Stimulated activated CD8-positive, alpha-beta memory T cell treated with anti-CD3 and anti-CD28 coated beads, Interleukin-4, amount 100 ng/mL, for 4 hours (primary cell): ENCODE results near the gene TPCN1.

ENCODE experiments used
- DNase-seq, 2 donors: peaks; one replicate each; pipeline ENCODE4 v3.0.0-alpha.2; 2020; ENCODE audit warnings: low read depth in 2 of 2, low spot score in 1 of 2

The TPCN1 gene

GRCh38 chr12:113221181-113221996 is at the start of gene TPCN1:
TSS of gene TPCN1 (plus strand) at chr12:113221464. CDS start at chr12:113226853, 5,389 bp downstream.
- peak; percentile 97 to 98 for DNase-seq

- no peak for DNase-seq
These were observed 49.7 kb upstream of the TPCN1 start for GRCh38 chr12:113171543-113171942.

DNA sequence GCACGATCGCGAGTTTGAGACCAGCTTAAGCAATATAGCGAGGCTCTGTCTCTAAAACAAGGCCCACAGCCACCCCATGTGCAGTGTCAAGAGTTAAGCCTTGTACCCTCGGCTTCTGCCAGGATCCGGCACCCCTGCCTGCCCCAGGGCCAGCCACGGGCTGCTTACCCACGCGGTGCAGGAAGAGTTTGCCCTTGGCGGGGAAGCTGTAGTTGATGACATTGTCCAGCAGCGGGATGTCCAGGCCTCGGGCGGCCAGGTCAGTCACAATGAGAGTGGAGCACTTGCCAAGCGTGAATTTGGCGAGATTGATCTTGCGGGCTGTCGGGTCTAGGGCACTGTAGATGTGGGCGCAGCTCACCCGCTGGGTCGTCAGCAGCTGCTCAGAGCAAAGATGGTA is 49.1 kb upstream of the TPCN1 start:
- no peak for DNase-seq

GRCh38 chr12:113173081-113173698 is 48.1 kb upstream of the TPCN1 start:
- DNase-seq: no peak

DNA sequence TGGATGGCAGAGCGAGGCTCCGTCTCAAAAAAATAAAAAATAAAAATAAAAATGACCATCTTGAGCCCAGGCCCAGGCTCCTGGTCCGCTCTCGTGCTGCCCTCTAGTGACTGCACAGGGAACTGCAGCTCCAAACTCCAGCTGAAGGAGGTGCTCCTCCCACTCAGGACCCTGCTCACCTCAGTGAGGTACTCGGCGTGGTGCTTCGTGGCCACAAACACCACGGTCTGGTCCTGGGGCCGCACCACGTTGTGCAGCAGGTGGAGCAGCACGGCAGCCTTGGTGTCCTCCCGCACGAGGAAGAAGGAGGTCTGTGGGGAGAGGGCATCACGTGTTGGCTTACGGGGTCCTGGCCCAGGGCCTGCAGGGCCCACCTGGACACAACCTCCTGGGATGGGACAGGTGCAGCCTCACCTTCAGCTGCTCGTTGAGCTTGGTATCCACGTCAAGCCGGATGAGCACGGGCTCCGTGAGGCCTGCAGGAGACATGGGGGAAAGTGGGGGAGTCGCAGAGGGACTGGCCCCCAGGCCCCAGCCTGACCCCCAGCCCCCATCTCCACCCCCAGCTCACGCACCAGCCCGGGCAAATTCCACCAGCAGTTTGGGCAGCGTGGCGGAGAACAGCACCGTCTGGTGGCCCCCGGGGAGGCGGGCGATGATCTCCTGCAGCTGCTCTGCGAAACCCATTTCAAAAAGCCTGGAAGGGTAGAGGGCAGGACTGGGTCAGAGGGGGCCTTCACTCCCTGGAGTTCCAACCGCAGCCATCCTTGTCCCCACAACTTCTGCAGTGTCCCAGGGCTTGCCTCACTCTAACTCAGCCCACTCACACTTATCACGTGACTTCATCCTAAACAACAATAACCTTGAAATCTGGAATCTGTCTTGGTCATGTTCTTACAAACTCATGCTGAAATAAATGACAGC is 46.5 kb upstream of the TPCN1 start:
- DNase-seq: peak; percentile 53 to 73

GRCh38 chr12:113179023-113179422 is 42.2 kb upstream of the TPCN1 start:
- DNase-seq: no peak

- no peak for DNase-seq
These were observed 40.9 kb upstream of the TPCN1 start for GRCh38 chr12:113180333-113180732.

- DNase-seq: no peak
These were observed 39.3 kb upstream of the TPCN1 start for GRCh38 chr12:113181975-113182374.

DNA sequence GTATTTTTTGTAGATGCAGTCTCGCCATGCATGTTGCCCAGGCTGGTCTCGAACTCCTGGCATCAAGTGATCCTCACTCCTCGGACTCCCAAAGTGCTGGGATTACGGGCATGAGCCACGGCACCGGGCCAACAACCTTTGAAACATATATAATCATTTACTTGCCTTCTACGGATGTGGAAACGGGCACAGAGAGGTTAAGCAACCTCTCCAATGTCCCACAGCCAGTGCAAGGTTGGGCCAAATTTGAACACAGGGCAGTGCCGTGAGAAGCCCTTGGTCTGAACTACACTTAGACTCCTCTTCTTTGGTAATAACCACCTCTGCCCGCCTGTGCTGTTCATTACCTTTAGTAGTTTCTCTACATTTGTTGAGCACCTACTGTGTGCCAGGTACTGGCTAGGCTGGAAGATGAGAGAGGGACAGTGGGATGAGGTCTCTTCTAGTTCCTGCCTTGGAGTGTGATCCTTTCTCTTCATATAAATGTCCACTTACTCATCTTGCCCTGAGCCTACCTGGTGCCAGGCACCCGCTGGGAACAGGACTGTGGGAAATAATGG is 38.2 kb upstream of the TPCN1 start:
- DNase-seq: no peak

GRCh38 chr12:113184098-113184899 is 37.0 kb upstream of the TPCN1 start:
- peak; percentile 37 to 46 for DNase-seq

DNA sequence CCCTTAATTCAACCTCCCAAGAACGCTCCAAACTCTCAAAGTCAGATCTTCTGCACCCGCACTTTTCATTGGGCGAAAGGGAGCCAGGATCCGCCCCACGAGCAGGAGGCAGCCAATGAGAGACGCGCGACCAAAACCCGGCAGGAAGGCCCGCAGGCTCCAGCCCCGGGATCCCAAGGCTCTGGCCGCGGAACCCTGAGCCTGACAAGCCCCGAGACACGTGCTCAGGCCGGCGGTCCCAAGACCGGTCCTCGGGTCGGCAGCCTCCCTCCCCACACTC is 36.4 kb upstream of the TPCN1 start:
- DNase-seq: peak; percentile 66 to 76

- peak; percentile 65 for DNase-seq
These were observed 35.9 kb upstream of the TPCN1 start, which contains the start of the genes DDX54 and RITA1 for GRCh38 chr12:113185180-113186032. TSS of gene DDX54 (minus strand) at chr12:113185478. CDS start at chr12:113185451, 27 bp downstream. TSS of gene RITA1 (plus strand) at chr12:113185721. CDS start at chr12:113186747, 1,026 bp downstream.

DNA sequence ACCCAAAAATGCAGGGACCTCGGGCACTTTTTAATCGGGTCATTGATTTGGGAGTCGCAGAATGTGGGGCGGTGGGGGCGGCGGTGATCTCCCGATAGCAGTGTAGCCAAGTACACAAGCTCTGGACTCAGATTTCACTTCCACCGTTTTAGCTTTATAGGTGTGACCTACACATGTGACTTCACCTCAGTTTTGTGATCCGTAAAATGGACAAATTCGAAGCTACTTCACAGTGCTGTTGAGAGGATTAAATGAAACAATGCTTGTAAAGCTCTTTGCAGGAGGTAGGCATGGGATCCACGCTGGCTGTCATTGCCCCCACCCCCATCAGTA is 35.3 kb upstream of the TPCN1 start:
- no peak for DNase-seq

DNA sequence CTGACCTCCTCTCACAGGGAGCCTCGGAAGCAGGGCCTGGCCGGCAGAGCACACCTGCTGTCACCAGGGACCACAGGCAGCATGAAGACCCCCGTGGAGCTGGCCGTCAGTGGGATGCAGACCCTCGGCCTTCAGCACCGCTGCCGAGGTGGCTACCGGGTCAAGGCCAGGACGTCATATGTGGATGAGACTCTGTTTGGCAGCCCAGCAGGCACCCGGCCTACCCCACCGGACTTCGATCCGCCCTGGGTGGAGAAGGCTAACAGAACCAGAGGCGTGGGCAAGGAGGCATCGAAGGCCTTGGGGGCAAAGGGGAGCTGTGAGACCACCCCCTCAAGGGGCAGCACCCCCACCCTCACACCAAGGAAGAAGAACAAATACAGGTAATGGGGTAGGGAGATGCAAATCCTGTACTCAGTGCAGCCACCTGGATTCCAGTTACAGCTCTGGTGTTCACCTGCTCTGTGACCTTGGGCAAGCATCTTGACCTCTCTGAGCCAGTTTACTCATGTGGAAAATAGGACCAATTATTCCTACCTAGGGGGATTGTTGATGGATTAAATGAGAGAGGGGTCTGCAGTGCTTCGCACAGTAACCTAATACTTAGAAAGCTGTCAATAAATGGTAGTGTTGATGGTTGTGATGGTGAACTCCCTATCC is 34.5 kb upstream of the TPCN1 start:
- DNase-seq: no peak

GRCh38 chr12:113189361-113189760 is 31.9 kb upstream of the TPCN1 start:
- DNase-seq: no peak

DNA sequence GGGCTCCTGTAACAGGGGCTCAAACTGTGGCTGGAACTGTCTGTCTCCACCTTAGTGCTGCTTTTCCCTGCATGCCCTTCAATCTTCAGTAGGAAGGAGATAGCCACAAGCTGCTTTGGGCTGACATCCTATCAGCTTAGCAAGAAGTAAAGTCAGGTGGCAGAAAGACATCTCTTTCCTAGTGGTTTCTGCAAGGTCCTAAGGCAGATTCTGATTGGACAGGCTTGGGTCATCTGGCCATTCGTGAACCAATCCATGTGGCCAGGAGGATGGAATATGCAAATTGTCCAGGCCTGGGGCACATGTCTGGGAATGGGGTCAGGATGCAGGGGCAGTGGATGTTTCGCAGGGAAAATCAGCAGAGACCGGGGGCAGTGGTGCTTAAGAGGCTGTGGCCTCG is 30.5 kb upstream of the TPCN1 start:
- DNase-seq: no peak

- no peak for DNase-seq
These were observed 30.0 kb upstream of the TPCN1 start for GRCh38 chr12:113191227-113191626.

GRCh38 chr12:113194971-113195391 is 26.3 kb upstream of the TPCN1 start:
- no peak for DNase-seq

GRCh38 chr12:113195598-113195997 is 25.7 kb upstream of the TPCN1 start:
- DNase-seq: no peak
